Panc1 (cell line): ENCODE data around the gene DMAC2. TPM values are rescaled to one million over a fixed set of nuclear protein-coding genes. Genes with fewer than 3 reads are reported as not detected.
"Not testable (repeated sequence)": the region's sequence is repeated elsewhere in the genome, so short reads cannot be mapped to it uniquely, and the experiment has no call there.

Source experiments
- ATAC-seq: fragments of 200-7000 bp; cut with Tn5 transposase; 2 replicates; pipeline ENCODE4 v1.9.1; 2020; ENCODE audit warnings: mild to moderate bottlenecking, moderate library complexity
- BruUV-seq: library from RNA; stranded (reverse); fragments of 400-500 nt; replicated peaks from 2 replicates; lab custom pipeline; 2021; lab: Mats Ljungman, UMichigan
- CTCF ChIA-PET: fragments of 300-600 bp; sonication (Branson Sonifier 250); formaldehyde crosslinking; loops from one replicate; lab custom pipeline; 2022; ENCODE audit warnings: antibody characterized with exemption; lab: Charles Lee
- POLR2A ChIA-PET: fragments of 300-600 bp; sonication (Branson Sonifier 250); formaldehyde crosslinking; loops from one replicate; lab custom pipeline; 2022; ENCODE audit warnings: antibody characterized with exemption; lab: Charles Lee
- DNase-seq: peaks from one replicate; pipeline ENCODE4 v3.0.0-alpha.2; 2010; ENCODE audit warnings: low read depth, low spot score
- H3K27ac ChIP-seq: 2 replicates; pipeline ENCODE4 v1.5.1; 2011; ENCODE audit warnings: mild to moderate bottlenecking, low read length, inconsistent platforms
- H3K27me3 ChIP-seq: fragments of 200-500 bp; sonication (Bioruptor generic); 2 replicates; pipeline ENCODE4 v1.6.0; 2014; ENCODE audit warnings: low read length, inconsistent platforms; ENCODE audit not compliant: control insufficient read depth, insufficient read depth
- H3K36me3 ChIP-seq: fragments of 200-500 bp; sonication (Bioruptor generic); 2 replicates; pipeline ENCODE4 v1.5.1; 2014; ENCODE audit warnings: inconsistent platforms, mild to moderate bottlenecking, low read length, moderate library complexity; ENCODE audit not compliant: control insufficient read depth, insufficient read depth
- H3K4me1 ChIP-seq: 2 replicates; pipeline ENCODE4 v1.5.1; 2011; ENCODE audit warnings: inconsistent platforms, mild to moderate bottlenecking, low read length, moderate library complexity; ENCODE audit not compliant: control insufficient read depth, insufficient read depth
- H3K4me3 ChIP-seq, 2 experiments: 2 replicates each; pipeline ENCODE4 v1.5.1; 2011 to 2012; ENCODE audit warnings: low read depth in 2 of 2, low read length in 2 of 2, mild to moderate bottlenecking in 2 of 2, inconsistent platforms in 1 of 2, moderate library complexity in 1 of 2
- H3K9me3 ChIP-seq: fragments of 200-500 bp; sonication (Bioruptor generic); 2 replicates; pipeline ENCODE4 v1.5.1; 2014; ENCODE audit warnings: low read depth, mild to moderate bottlenecking, inconsistent platforms, low read length, moderate library complexity; ENCODE audit not compliant: control insufficient read depth, insufficient read depth
- CTCF ChIP-seq: fragments of 450-650 bp; IDR thresholded peaks from 2 replicates; pipeline ENCODE4 v1.5.1; 2017; ENCODE audit warnings: mild to moderate bottlenecking
- POLR2AphosphoS5 ChIP-seq: IDR thresholded peaks from 2 replicates; pipeline ENCODE4 v1.6.1; 2012; ENCODE audit warnings: mild to moderate bottlenecking, low read depth, low read length, moderate library complexity
- REST ChIP-seq, 2 experiments: IDR thresholded peaks; 2 replicates each; pipeline ENCODE4 v1.6.1; 2011 to 2012; ENCODE audit warnings: low read depth in 2 of 2, control low read depth in 1 of 2, low read length in 1 of 2, mild to moderate bottlenecking in 1 of 2, moderate library complexity in 1 of 2; ENCODE audit not compliant: insufficient read depth in 1 of 2
- SIN3A ChIP-seq: IDR thresholded peaks from 2 replicates; pipeline ENCODE4 v1.6.1; 2012; ENCODE audit warnings: low read depth, mild to moderate bottlenecking, low read length, moderate library complexity, borderline replicate concordance; ENCODE audit not compliant: insufficient read depth
- TCF7L2 ChIP-seq: IDR thresholded peaks from 2 replicates; pipeline ENCODE4 v1.6.1; 2011; ENCODE audit warnings: mild to moderate bottlenecking, low read depth, low read length, inconsistent platforms
- in situ Hi-C: cut with HindIII; loops from 2 replicates; pipeline ENCODE4 v1.10.0; 2016; ENCODE audit warnings: low sequenced_read_pairs, low pct_unique_long_range_greater_than_20kb
- intact Hi-C: fragments of 100-400 bp; cut with micrococcal nuclease; formaldehyde crosslinking; loops from one replicate; pipeline ENCODE4 v1.10.0; 2022; ENCODE audit not compliant: unreplicated experiment
- total RNA-seq: library from RNA; stranded (reverse); gene quantifications from one replicate; pipeline ENCODE4 v1.2.1, GENCODE V29; 2021; ENCODE audit not compliant: unreplicated experiment

DMAC2 gene
- total RNA-seq, 1 experiment from 2014 or later, result 37.5 TPM

- ChIA-PET CTCF (no interaction called here), POLR2A (no interaction called here)
- no peaks in the 10 kb centered on the region for H3K9me3 ChIP-seq
- in situ Hi-C loops, result no loop called here
- BruUV-seq, result no TSS peak
- no peak for TF ChIP-seq TCF7L2
- TF ChIP-seq POLR2AphosphoS5, result no peak
- TF ChIP-seq SIN3A, result no peak
- TF ChIP-seq CTCF, result no peak
- TF ChIP-seq REST (IDR thresholded peaks at IDR 0.05; ENCODE audit: insufficient read depth in 1 of 2, low read depth in 2 of 2, low read length in 1 of 2), result no peak
- H3K27ac ChIP-seq, result no peak overlapping the region
- DNase-seq (no peak), ATAC-seq (0 out of 2 replicates have a peak, but pooled peaks have one; percentile 49)
- intact Hi-C loops, result no loop called here
- no peaks in the 10 kb centered on the region for H3K36me3 ChIP-seq
- no peaks in the 10 kb centered on the region for H3K4me1 ChIP-seq
- H3K27me3 ChIP-seq, result no peaks in the 10 kb centered on the region
- no peak overlapping the region for H3K4me3 ChIP-seq
These were observed 30.4 kb downstream of the DMAC2 start for GRCh38 chr19:41409288-41409687.

DNA sequence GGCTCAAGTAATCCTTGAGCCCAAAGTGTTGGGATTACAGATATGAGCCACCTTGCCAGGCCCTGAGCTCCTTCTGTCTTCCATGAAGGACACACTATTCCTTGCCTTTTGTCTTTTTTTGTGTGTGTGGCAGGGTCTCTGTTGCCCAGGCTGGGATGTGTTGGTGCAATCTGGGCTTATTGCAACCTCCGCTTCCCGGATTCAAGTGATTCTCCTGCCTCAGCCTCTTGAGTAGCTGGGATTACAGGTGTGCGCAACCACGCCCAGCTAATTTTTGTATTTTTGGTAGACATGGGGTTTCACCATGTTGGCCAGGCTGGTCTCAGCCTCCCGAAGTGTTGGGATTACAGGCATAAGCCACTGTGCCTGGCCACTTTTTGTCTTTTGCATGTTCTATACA is 30.9 kb downstream of the DMAC2 start:
- intact Hi-C loops, result not testable (repeated sequence)

GRCh38 chr19:41408256-41408655 is 31.5 kb downstream of the DMAC2 start:
- in situ Hi-C loops (no loop called here), intact Hi-C loops (no loop called here)
- Histone ChIP-seq H3K4me3 (no peak overlapping the region), H3K27ac (no peak overlapping the region), H3K4me1 (no peaks in the 10 kb centered on the region), H3K27me3 (no peaks in the 10 kb centered on the region), H3K36me3 (no peaks in the 10 kb centered on the region), H3K9me3 (no peaks in the 10 kb centered on the region)
- ATAC-seq (no peak), DNase-seq (no peak)
- no TSS peak for BruUV-seq
- POLR2A ChIA-PET, result no interaction called here
- TF ChIP-seq CTCF, result no peak
- no peak for TF ChIP-seq SIN3A
- TF ChIP-seq POLR2AphosphoS5, result no peak
- TF ChIP-seq TCF7L2, result no peak
- TF ChIP-seq REST (IDR thresholded peaks at IDR 0.05; ENCODE audit: insufficient read depth in 1 of 2, low read depth in 2 of 2, low read length in 1 of 2), result no peak
- CTCF ChIA-PET, result interaction anchor here (0.7 kb wide), 1 partner anchor 33 kb away, joined by 4 read pairs; no protein-coding TSS in a partner anchor

More for the DNA sequence above, 30.9 kb downstream of the DMAC2 start:
- CTCF ChIA-PET, H3K4me3 ChIP-seq, ATAC-seq, DNase-seq, in situ Hi-C loops, H3K9me3 ChIP-seq, H3K27ac ChIP-seq, BruUV-seq, POLR2A ChIA-PET, H3K27me3 ChIP-seq, H3K36me3 ChIP-seq, H3K4me1 ChIP-seq: not testable (repeated sequence)
